Measurements from ENCODE around the gene FUT8. TPM values are rescaled to one million over a fixed set of nuclear protein-coding genes. Genes with fewer than 3 reads are reported as not detected.

Gene FUT8
- total and polyA plus RNA-seq, 8 donors = 5.8 to 42.6 (median 20.3) TPM

- Histone ChIP-seq H3K4me3 (no peak overlapping the region), H3K9me3 (no peaks in the 10 kb centered on the region), H3K27ac (no peak overlapping the region), H3K36me3 (no peaks in the 10 kb centered on the region), H3K27me3 (no peaks in the 10 kb centered on the region), H3K4me1 (no peaks in the 10 kb centered on the region)
- ATAC-seq (peak in 1 of 4 donors; percentile 17), DNase-seq (no peak), FAIRE-seq (no peak)
- WGBS, 2 donors = 67 to 73% methylated on average over 3 of the region's 3 CpGs
- TF ChIP-seq CTCF (IDR thresholded peaks at IDR 0.05) = no peak
- intact Hi-C loops (cut with DNase I) = no loop called here
Observed at GRCh38 chr14:65661865-65662264, 249.3 kb downstream of the FUT8 start.

- FAIRE-seq = no peak
Observed at GRCh38 chr14:65664436-65664835, 251.9 kb downstream of the FUT8 start.

GRCh38 chr14:65676361-65677014 is 264.0 kb downstream of the FUT8 start:
- DNase-seq (no peak), FAIRE-seq (no peak), ATAC-seq (no peak)
- no peaks in the 10 kb centered on the region for H3K36me3 ChIP-seq
- H3K27me3 ChIP-seq = no peaks in the 10 kb centered on the region
- no peak overlapping the region for H3K27ac ChIP-seq
- WGBS, 2 donors = 47 to 51% methylated on average over 5 of the region's 5 CpGs
- intact Hi-C loops (cut with DNase I) = no loop called here
- H3K9me3 ChIP-seq = no peaks in the 10 kb centered on the region
- H3K4me3 ChIP-seq = no peak overlapping the region
- TF ChIP-seq CTCF (IDR thresholded peaks at IDR 0.05) = no peak
- no peaks in the 10 kb centered on the region for H3K4me1 ChIP-seq

More at GRCh38 chr14:65664436-65664835, 251.9 kb downstream of the FUT8 start:
- intact Hi-C loops (cut with DNase I) = no loop called here
- H3K36me3 ChIP-seq = no peaks in the 10 kb centered on the region
- no peak for TF ChIP-seq CTCF (IDR thresholded peaks at IDR 0.05)
- no peak overlapping the region for H3K4me3 ChIP-seq
- H3K27me3 ChIP-seq = no peaks in the 10 kb centered on the region
- DNase-seq = no peak
- no peak overlapping the region for H3K27ac ChIP-seq
- no peak for ATAC-seq
- H3K9me3 ChIP-seq = no peaks in the 10 kb centered on the region
- no peaks in the 10 kb centered on the region for H3K4me1 ChIP-seq

GRCh38 chr14:65685572-65685971 is 273.0 kb downstream of the FUT8 start:
- Histone ChIP-seq H3K27me3 (no peaks in the 10 kb centered on the region), H3K9me3 (no peaks in the 10 kb centered on the region), H3K27ac (no peak overlapping the region), H3K36me3 (no peaks in the 10 kb centered on the region), H3K4me1 (no peaks in the 10 kb centered on the region), H3K4me3 (no peak overlapping the region)
- DNase-seq (no peak), FAIRE-seq (no peak), ATAC-seq (no peak)
- WGBS, 2 donors = 94 to 98% methylated on average over 2 of the region's 2 CpGs
- intact Hi-C loops (cut with DNase I) = no loop called here
- no peak for TF ChIP-seq CTCF (IDR thresholded peaks at IDR 0.05)

GRCh38 chr14:65686761-65687160 is 274.2 kb downstream of the FUT8 start:
- FAIRE-seq (no peak), DNase-seq (no peak), ATAC-seq (no peak)
- Histone ChIP-seq H3K36me3 (no peaks in the 10 kb centered on the region), H3K9me3 (no peaks in the 10 kb centered on the region), H3K4me3 (no peak overlapping the region), H3K4me1 (no peaks in the 10 kb centered on the region), H3K27me3 (no peaks in the 10 kb centered on the region), H3K27ac (no peak overlapping the region)
- no peak for TF ChIP-seq CTCF (IDR thresholded peaks at IDR 0.05)
- intact Hi-C loops (cut with DNase I) = no loop called here

All from pancreas (tissue), 10 donors.